ENCODE measurements around the gene IGSF9.

DNA sequence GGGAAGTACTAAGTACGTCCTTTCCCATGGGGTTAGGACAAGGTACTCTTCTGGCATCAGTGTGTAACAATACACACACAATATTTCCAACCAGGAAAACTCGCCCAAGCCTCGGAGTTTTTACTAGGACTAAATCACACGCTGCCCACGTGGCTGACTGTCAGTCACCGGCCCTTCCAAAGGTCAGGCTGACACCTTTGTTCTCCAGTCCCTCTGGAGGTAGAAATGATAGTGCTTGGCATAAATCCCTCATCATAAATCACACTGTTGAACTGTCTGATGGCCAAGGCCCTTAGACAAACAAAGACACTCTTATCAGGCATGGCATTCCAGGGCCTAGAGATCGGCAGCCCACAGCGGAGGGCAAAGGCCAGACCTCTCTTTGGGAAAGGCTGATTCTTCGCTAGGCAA lies 25.5 kb upstream of the IGSF9 start:
- TF ChIP-seq CTCF (conservative IDR thresholded peaks at IDR 0.05; ENCODE audit: low read length) = no peak
- TF ChIP-seq EZH2phosphoT487 (IDR thresholded peaks at IDR 0.05; ENCODE audit: borderline replicate concordance) = no peak
